GM23338 (cell line): ENCODE measurements around the gene COL15A1.

ENCODE experiments used
- CTCF ChIP-seq, 2 experiments: fragments of 200-600 bp in 1 of 2; sonication (generic) in 1 of 2; conservative IDR thresholded peaks; 2 replicates each; pipeline versions ENCODE4 v1.5.1 to v1.6.1; 2016 to 2017; ENCODE audit warnings: antibody characterized with exemption in 2 of 2, low read depth in 2 of 2, mild to moderate bottlenecking in 2 of 2, moderate library complexity in 1 of 2
- EZH2 ChIP-seq: fragments of 200-600 bp; sonication (generic); IDR thresholded peaks from one replicate; pipeline ENCODE4 v1.8.0; 2017; ENCODE audit warnings: antibody characterized with exemption, mild to moderate bottlenecking, low read depth; ENCODE audit not compliant: unreplicated experiment
- EZH2phosphoT487 ChIP-seq: fragments of 200-600 bp; sonication (generic); IDR thresholded peaks from one replicate; pipeline ENCODE4 v1.8.1; 2018; ENCODE audit warnings: antibody characterized with exemption; ENCODE audit not compliant: unreplicated experiment

DNA sequence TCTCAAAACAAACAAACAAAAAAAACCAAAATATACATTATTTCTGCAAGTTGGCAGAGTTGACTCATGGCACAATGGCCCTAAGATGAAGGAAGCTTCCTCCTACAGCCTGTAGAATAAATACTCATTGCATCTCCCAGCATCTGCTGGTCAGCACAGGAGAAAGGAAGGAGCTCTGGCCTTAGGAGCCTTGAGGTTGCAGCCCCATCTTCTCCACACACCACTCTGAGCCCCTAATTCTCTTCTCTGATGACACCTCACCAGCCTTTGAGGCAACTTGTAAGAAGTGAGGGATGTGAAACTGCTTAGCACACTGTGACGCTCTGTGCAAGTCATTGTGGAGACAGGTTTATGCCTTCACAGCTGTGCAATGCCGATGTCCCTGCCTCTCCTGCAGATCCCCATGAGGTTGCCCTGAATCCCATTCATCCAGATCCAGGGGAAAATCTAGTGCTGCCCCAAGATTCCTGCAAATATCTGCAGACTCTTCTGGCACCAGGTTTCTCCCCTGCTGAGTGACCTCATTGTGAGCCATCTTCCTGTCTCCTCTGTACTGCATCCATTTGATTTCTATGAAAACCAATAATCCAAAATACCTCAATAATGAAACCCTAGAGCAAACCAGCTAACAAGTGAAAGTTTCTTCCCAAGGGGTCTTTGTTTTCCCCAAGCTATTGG is 95.9 kb downstream of the COL15A1 start:
- no peak for TF ChIP-seq EZH2phosphoT487
- no peak for TF ChIP-seq EZH2
- TF ChIP-seq CTCF (conservative IDR thresholded peaks at IDR 0.05; ENCODE audit: low read depth in 2 of 2) = no peak
